Measurements from ENCODE around the gene AGRN.

The AGRN gene

DNA sequence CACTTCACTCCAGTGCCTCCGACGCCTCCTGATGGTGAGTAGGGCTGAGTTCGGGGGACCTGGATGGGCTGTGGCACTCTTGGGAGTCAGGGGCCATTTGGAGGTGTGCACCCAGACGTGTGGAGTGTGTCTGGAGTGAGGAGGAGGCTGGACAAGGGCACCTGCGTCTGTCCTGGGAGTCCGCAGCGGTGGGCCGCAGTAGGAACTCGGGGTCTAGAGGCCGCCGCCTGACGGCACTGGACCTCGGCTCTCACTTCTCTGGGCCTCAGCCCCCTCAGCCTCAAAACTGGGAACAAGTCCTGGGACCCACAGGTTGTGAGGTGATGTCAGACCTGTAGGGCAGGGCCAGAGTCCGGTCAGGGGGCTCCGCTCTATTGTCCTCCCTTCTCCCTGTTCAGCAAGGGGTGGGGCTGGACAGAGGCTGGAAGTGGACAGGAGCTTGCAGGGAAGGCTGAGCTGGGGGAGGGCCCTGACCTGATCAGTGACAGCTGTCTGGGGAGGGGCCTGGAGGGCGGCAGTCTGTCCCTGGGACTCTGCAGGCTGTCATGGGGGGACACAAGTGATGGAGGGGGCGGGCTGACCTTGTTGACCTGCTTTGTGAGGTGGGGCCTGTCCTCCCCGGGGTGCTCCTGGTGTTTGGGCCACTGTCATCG is 15.5 kb downstream of the AGRN start:
- DNase-seq (ENCODE audit: low read depth, low spot score), result no peak

- no peak for DNase-seq (ENCODE audit: low read depth, low spot score)
Measured at GRCh38 chr1:1037366-1038327, 17.7 kb downstream of the AGRN start.

DNA sequence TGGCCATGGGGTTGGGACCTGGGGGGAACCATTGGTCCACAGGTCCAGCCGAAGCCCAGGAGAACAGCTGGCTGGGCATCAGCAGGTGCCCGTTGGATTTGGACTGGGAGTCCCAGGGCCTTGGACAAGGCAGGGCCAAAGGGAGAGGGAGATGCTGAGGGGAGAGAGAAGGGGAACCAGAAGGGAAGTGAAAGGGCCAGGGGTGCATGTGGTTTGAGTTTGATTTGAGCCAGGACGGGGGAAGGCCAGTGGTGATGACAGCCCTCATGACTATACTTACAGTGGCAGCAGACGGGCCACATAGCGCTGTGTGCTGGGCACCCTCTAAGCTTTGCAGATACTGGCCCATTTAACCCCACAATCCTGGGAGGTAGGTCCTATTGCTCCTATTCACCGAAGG is 18.8 kb downstream of the AGRN start:
- DNase-seq (ENCODE audit: low read depth, low spot score), result no peak

- no peak for DNase-seq (ENCODE audit: low read depth, low spot score)
Measured at GRCh38 chr1:1039145-1039910, 19.4 kb downstream of the AGRN start.

- peak; percentile 55 for DNase-seq (ENCODE audit: low read depth, low spot score)
Measured at GRCh38 chr1:1040004-1040991, 20.4 kb downstream of the AGRN start.

- no peak for DNase-seq (ENCODE audit: low read depth, low spot score)
Measured at GRCh38 chr1:1041092-1041523, 21.2 kb downstream of the AGRN start.

GRCh38 chr1:1041873-1042272 is 22.0 kb downstream of the AGRN start:
- DNase-seq (ENCODE audit: low read depth, low spot score), result no peak

GRCh38 chr1:1042835-1043234 is 22.9 kb downstream of the AGRN start:
- no peak for DNase-seq (ENCODE audit: low read depth, low spot score)

DNA sequence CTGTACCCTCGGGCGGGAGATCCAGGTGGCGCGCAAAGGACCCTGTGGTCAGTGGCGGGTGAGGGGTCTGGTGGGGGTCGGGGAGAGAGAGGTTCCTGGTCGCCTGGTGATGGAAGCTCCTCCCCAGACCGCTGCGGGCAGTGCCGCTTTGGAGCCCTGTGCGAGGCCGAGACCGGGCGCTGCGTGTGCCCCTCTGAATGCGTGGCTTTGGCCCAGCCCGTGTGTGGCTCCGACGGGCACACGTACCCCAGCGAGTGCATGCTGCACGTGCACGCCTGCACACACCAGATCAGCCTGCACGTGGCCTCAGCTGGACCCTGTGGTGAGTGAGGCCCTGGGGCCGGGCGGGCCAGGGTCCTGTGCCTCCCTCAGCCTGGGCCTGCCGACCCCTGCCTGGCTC is 23.5 kb downstream of the AGRN start:
- DNase-seq (ENCODE audit: low read depth, low spot score), result no peak

DNA sequence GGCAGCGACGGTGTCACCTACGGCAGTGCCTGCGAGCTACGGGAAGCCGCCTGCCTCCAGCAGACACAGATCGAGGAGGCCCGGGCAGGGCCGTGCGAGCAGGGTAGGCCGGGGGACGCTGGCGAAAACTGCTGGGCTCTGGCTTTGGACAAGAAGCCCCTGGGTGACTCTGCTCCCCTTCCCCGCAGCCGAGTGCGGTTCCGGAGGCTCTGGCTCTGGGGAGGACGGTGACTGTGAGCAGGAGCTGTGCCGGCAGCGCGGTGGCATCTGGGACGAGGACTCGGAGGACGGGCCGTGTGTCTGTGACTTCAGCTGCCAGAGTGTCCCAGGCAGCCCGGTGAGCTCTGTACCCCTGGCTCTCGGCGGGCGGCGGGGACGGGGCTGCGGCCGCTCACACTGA is 24.0 kb downstream of the AGRN start:
- DNase-seq (ENCODE audit: low read depth, low spot score), result no peak

DNA sequence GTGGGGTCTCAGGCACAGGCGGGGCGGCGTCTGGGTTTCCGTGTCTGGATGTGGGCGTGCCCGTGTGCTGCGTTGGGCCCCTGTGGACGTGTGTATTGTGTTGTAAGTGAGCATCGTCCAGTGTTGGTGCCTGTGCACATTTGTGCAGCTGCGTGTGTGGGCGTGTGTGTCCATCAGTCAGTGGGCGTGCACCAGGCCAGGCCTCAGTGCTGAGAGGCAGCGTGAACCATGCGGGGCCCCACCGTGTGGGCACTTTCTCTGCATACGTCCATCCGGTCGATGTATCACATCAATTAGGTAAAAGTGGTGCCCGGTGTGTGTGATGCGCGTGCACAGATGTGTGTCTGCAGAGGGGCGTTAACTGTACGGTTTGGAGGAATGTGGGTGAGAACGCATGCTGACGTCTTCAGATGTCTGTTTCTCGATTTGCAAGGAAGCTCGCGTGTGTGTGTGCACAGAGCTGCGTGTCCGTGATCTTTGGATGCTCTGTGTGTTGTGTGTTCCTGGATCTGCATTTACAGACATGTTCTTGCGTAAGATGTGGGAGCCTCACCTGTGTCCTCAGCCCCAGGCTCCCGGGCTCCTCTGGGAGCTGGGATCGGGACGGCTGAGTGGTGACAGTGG is 24.6 kb downstream of the AGRN start:
- no peak for DNase-seq (ENCODE audit: low read depth, low spot score)

DNA sequence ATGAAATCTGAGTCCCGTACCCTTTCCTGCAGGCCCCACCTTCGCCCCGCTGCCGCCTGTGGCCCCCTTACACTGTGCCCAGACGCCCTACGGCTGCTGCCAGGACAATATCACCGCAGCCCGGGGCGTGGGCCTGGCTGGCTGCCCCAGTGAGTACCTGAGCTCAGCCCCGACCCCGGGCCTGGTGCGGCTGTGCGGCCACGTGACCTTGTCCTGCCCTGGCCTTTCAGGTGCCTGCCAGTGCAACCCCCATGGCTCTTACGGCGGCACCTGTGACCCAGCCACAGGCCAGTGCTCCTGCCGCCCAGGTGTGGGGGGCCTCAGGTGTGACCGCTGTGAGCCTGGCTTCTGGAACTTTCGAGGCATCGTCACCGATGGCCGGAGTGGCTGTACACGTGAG is 25.2 kb downstream of the AGRN start:
- DNase-seq (ENCODE audit: low read depth, low spot score), result no peak

- DNase-seq (ENCODE audit: low read depth, low spot score), result no peak
Measured at GRCh38 chr1:1046243-1046642, 26.3 kb downstream of the AGRN start.

DNA sequence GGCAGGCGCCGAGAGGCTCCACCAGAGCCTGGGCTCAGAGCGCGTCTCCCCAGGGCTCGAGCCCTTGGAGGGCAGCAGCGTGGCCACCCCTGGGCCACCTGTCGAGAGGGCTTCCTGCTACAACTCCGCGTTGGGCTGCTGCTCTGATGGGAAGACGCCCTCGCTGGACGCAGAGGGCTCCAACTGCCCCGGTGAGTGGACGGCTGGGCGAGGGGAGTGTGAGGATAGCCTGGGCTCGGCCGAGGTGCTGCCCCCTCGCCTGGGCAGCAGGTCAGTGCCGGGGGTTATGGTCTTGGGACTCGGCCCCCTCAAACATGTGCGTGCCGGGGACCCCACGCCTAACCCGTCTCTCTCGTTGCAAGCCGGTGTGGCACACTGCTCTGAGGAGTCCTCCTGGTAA is 26.8 kb downstream of the AGRN start:
- DNase-seq (ENCODE audit: low read depth, low spot score), result no peak

DNA sequence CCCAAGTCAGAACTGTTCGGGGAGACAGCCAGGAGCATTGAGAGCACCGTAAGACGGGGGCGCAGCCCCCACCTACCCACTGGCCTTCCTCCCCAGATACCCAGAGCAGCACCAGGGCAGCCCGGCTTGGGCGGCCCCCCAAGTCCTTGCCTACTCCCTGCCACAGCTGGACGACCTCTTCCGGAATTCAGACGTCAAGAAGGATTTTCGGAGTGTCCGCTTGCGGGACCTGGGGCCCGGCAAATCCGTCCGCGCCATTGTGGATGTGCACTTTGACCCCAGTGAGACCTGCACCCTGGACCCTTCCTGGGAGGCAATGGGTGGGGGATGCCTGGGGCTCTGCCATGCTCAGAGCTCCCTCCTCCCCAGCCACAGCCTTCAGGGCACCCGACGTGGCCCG is 27.5 kb downstream of the AGRN start:
- no peak for DNase-seq (ENCODE audit: low read depth, low spot score)

DNA sequence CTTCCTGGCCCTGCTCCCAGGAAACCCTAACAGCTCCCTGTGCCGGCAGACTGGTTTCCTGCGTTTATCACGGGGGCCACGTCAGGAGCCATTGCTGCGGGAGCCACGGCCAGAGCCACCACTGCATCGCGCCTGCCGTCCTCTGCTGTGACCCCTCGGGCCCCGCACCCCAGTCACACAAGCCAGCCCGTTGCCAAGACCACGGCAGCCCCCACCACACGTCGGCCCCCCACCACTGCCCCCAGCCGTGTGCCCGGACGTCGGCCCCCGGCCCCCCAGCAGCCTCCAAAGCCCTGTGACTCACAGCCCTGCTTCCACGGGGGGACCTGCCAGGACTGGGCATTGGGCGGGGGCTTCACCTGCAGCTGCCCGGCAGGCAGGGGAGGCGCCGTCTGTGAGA is 28.0 kb downstream of the AGRN start:
- no peak for DNase-seq (ENCODE audit: low read depth, low spot score)

DNA sequence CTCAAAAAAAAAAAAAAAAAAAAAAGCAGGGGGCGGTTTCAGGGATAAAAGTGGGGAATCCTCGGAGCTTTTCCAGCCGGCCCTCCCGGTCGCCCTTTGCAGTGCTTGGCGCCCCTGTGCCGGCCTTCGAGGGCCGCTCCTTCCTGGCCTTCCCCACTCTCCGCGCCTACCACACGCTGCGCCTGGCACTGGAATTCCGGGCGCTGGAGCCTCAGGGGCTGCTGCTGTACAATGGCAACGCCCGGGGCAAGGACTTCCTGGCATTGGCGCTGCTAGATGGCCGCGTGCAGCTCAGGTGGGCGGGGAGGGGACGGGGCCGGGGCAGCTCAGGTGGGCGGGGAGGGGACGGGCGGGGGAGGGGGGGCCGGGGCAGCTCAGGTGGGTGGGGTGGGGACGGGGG is 28.8 kb downstream of the AGRN start:
- no peak for DNase-seq (ENCODE audit: low read depth, low spot score)

- DNase-seq (ENCODE audit: low read depth, low spot score), result no peak
Measured at GRCh38 chr1:1049318-1050165, 29.6 kb downstream of the AGRN start.

DNA sequence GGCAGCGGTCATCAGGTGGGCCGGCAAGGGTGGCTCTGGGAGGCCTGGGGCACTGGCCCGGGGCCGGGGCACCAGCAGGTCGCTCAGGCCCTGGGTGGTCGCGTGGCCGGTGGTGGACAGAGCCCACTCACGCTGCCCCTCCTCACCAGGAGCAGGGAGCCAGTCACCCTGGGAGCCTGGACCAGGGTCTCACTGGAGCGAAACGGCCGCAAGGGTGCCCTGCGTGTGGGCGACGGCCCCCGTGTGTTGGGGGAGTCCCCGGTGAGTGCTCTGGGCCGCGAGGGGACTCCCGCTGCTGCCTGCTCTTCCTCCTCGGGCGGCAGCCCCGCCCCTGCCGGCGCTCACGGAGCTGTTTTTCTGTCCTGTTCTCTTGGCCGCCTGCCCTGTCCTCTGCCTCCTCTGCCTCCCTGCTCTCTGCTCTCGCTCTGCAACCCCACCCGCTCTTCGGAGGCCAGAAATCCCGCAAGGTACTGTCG is 30.7 kb downstream of the AGRN start:
- no peak for DNase-seq (ENCODE audit: low read depth, low spot score)
